Erythroblast (primary cell): ENCODE data around the gene CFAP45.

Experiments
- GATA1 ChIP-seq: IDR thresholded peaks from 2 replicates; pipeline ENCODE4 v1.6.1; 2011; ENCODE audit warnings: low read depth, mild to moderate bottlenecking, control low read depth, low read length, moderate library complexity
- POLR2A ChIP-seq: IDR thresholded peaks from 2 replicates; pipeline ENCODE4 v1.6.1; 2011; ENCODE audit warnings: mild to moderate bottlenecking, low read length

DNA sequence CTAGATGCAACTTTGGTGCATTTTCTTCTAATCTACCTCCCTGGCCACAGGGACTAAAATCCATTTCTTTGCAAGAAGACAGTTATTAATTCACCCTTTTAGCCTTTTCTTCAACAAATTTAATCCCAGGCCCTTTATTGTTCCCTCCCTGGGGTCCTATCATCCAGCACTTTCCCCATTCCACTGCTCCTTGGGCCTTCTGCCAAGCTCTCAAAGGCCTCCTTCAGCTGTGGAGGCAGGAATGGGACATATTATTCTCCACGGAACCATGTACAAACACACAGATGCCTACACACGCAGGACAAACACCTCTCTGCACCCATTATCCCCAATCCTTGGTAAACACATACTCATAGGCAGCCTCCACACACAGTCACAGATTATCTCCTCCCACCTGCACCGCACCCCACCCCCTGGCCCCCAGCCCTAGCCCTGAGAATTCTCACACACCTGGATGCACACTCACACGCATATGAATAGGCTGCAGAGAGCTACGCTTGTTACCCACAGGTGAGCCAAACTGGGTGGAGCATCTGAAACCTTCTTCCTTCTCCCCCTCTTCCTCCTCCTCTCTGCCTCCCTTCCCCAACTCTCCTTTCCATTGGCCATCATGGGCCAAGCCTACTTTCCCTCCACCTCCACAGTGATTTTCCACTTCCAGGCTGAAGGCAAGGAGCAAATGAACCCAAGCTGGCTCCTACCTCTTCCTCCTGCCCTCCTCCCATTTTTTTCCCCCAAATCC, 13.7 kb upstream of the CFAP45 start:
- peak; percentile 11 for TF ChIP-seq POLR2A
- TF ChIP-seq GATA1 = no peak
